Choroid plexus epithelial cell (primary cell): ENCODE measurements around the gene IPPK.

Source experiments
- DNase-seq: peaks from one replicate; pipeline ENCODE4 v3.0.0-alpha.2; 2010; ENCODE audit warnings: low read depth
- H3K4me3 ChIP-seq: 2 replicates; pipeline ENCODE4 v1.5.1; 2011; ENCODE audit warnings: low read depth, mild to moderate bottlenecking, control low read depth, low read length, moderate library complexity
- CTCF ChIP-seq: conservative IDR thresholded peaks from 2 replicates; pipeline ENCODE4 v1.5.1; 2011; ENCODE audit warnings: low read depth, mild to moderate bottlenecking, control low read depth, inconsistent platforms, low read length, moderate library complexity

Gene IPPK

GRCh38 chr9:92640398-92641091 is 29.4 kb downstream of the IPPK start:
- no peak for DNase-seq
- TF ChIP-seq CTCF = no peak
- H3K4me3 ChIP-seq = no peak overlapping the region

GRCh38 chr9:92639791-92640271 is 30.1 kb downstream of the IPPK start:
- no peak for DNase-seq
- no peak overlapping the region for H3K4me3 ChIP-seq
- no peak for TF ChIP-seq CTCF

GRCh38 chr9:92639124-92639523 is 30.8 kb downstream of the IPPK start:
- no peak for TF ChIP-seq CTCF
- DNase-seq = no peak
- no peak overlapping the region for H3K4me3 ChIP-seq

- H3K4me3 ChIP-seq = no peak overlapping the region
- no peak for DNase-seq
- TF ChIP-seq CTCF = no peak
Measured at GRCh38 chr9:92638621-92639101, 31.3 kb downstream of the IPPK start.

GRCh38 chr9:92637886-92638620 is 31.9 kb downstream of the IPPK start:
- no peak for TF ChIP-seq CTCF
- no peak overlapping the region for H3K4me3 ChIP-seq
- no peak for DNase-seq

GRCh38 chr9:92637326-92637725 is 32.6 kb downstream of the IPPK start:
- TF ChIP-seq CTCF = no peak
- no peak for DNase-seq

More at GRCh38 chr9:92637326-92637725, 32.6 kb downstream of the IPPK start:
- no peak overlapping the region for H3K4me3 ChIP-seq
